ENCODE measurements around the gene NPIPB8. TPM values are rescaled to one million over a fixed set of nuclear protein-coding genes. Genes with fewer than 3 reads are reported as not detected.
"Not testable (repeated sequence)": the region's sequence is repeated elsewhere in the genome, so short reads cannot be mapped to it uniquely, and the experiment has no call there.

NPIPB8 gene
- total RNA-seq, 1 experiment from 2014 or later, result not detected

GRCh38 chr16:28623172-28623711, 14.6 kb upstream of the NPIPB8 start:
- no peak for DNase-seq (ENCODE audit: low read depth)

- DNase-seq (ENCODE audit: low read depth), result not testable (repeated sequence)
Measured at GRCh38 chr16:28630905-28631304, 7.0 kb upstream of the NPIPB8 start.

- DNase-seq (ENCODE audit: low read depth), result peak; percentile 52
Measured at GRCh38 chr16:28636093-28636823, 1.6 kb upstream of the NPIPB8 start.

- DNase-seq (ENCODE audit: low read depth), result not testable (repeated sequence)
Measured at GRCh38 chr16:28638359-28638758, 494 bp downstream of the NPIPB8 start.

- DNase-seq (ENCODE audit: low read depth), result not testable (repeated sequence)
Measured at GRCh38 chr16:28639959-28640358, 2.1 kb downstream of the NPIPB8 start.

- not testable (repeated sequence) for DNase-seq (ENCODE audit: low read depth)
Measured at GRCh38 chr16:28666264-28666663, 28.4 kb downstream of the NPIPB8 start.

- DNase-seq (ENCODE audit: low read depth), result not testable (repeated sequence)
Measured at GRCh38 chr16:28667480-28667879, 29.6 kb downstream of the NPIPB8 start.

GRCh38 chr16:28668199-28668598, 30.3 kb downstream of the NPIPB8 start:
- not testable (repeated sequence) for DNase-seq (ENCODE audit: low read depth)

GRCh38 chr16:28688327-28688952, 50.6 kb downstream of the NPIPB8 start:
- DNase-seq (ENCODE audit: low read depth), result not testable (repeated sequence)

GRCh38 chr16:28689425-28689824, 51.6 kb downstream of the NPIPB8 start:
- DNase-seq (ENCODE audit: low read depth), result not testable (repeated sequence)

GRCh38 chr16:28691722-28692121, 53.9 kb downstream of the NPIPB8 start:
- not testable (repeated sequence) for DNase-seq (ENCODE audit: low read depth)

GRCh38 chr16:28693257-28693950, 55.5 kb downstream of the NPIPB8 start:
- DNase-seq (ENCODE audit: low read depth), result not testable (repeated sequence)

GRCh38 chr16:28699792-28700191, 61.9 kb downstream of the NPIPB8 start:
- DNase-seq (ENCODE audit: low read depth), result not testable (repeated sequence)

GRCh38 chr16:28700349-28700748, 62.5 kb downstream of the NPIPB8 start:
- DNase-seq (ENCODE audit: low read depth), result not testable (repeated sequence)

GRCh38 chr16:28701384-28701783, 63.5 kb downstream of the NPIPB8 start:
- not testable (repeated sequence) for DNase-seq (ENCODE audit: low read depth)

GRCh38 chr16:28704246-28704645, 66.4 kb downstream of the NPIPB8 start:
- not testable (repeated sequence) for DNase-seq (ENCODE audit: low read depth)

Other genes with a start within 250 kb of the NPIPB8 start
- gene EIF3CL, start 234.2 kb upstream of the NPIPB8 start, total RNA-seq (2014; rRNA removed; shearing (Covaris generic)), result 42.2 and 50.8 TPM in 2 replicates
- gene NPIPB7, start 165.7 kb upstream of the NPIPB8 start, total RNA-seq (2014; rRNA removed; shearing (Covaris generic)), result not detected in 2 replicates
- gene CLN3, start 146.0 kb upstream of the NPIPB8 start, total RNA-seq (2014; rRNA removed; shearing (Covaris generic)), result 11.8 and 16.0 TPM in 2 replicates
- gene APOBR, start 143.4 kb upstream of the NPIPB8 start, total RNA-seq (2014; rRNA removed; shearing (Covaris generic)), result not detected in 2 replicates
- gene IL27, start 131.2 kb upstream of the NPIPB8 start, total RNA-seq (2014; rRNA removed; shearing (Covaris generic)), result not detected in 2 replicates
- 5.8 and 10.9 TPM in 2 replicates for gene NUPR1, start 99.1 kb upstream of the NPIPB8 start, total RNA-seq (2014; rRNA removed; shearing (Covaris generic))
- gene SGF29, start 84.1 kb upstream of the NPIPB8 start, total RNA-seq (2014; rRNA removed; shearing (Covaris generic)), result 11.9 and 12.1 TPM in 2 replicates
- not detected in 2 replicates for gene SULT1A2, start 41.0 kb upstream of the NPIPB8 start, total RNA-seq (2014; rRNA removed; shearing (Covaris generic))
- not detected in 2 replicates for gene SULT1A1, start 28.0 kb upstream of the NPIPB8 start, total RNA-seq (2014; rRNA removed; shearing (Covaris generic))
- gene EIF3C, start 73.4 kb downstream of the NPIPB8 start, total RNA-seq (2014; rRNA removed; shearing (Covaris generic)), result 27.7 and 80.9 TPM in 2 replicates
- gene NPIPB9, start 113.7 kb downstream of the NPIPB8 start, total RNA-seq (2014; rRNA removed; shearing (Covaris generic)), result not detected in 2 replicates
- 17.9 and 29.7 TPM in 2 replicates for gene ATXN2L, start 184.9 kb downstream of the NPIPB8 start, total RNA-seq (2014; rRNA removed; shearing (Covaris generic))
- 99.1 and 109 TPM in 2 replicates for gene TUFM, start 208.3 kb downstream of the NPIPB8 start, total RNA-seq (2014; rRNA removed; shearing (Covaris generic))
- gene SH2B1, start 225.8 kb downstream of the NPIPB8 start, total RNA-seq (2014; rRNA removed; shearing (Covaris generic)), result 8.3 and 11.2 TPM in 2 replicates
- 0.20 TPM in 1 of 2 replicates, not detected in the other for gene ATP2A1, start 240.4 kb downstream of the NPIPB8 start, total RNA-seq (2014; rRNA removed; shearing (Covaris generic))